Suprapubic skin (tissue), 4 donors: Measurements from ENCODE around the gene TMEM184C. TPM values are rescaled to one million over a fixed set of nuclear protein-coding genes. Genes with fewer than 3 reads are reported as not detected.

Experiments used
- DNase-seq, 2 donors: peaks; one replicate each; pipeline ENCODE4 v3.0.0-alpha.2; 2019; ENCODE audit warnings: low spot score in 2 of 2
- H3K27ac ChIP-seq: fragments of 200-600 bp; sonication (generic); one replicate; pipeline ENCODE4 v1.5.1; 2019
- H3K27me3 ChIP-seq: fragments of 200-600 bp; sonication (generic); one replicate; pipeline ENCODE4 v1.5.1; 2019
- H3K36me3 ChIP-seq: fragments of 200-600 bp; sonication (generic); one replicate; pipeline ENCODE4 v1.5.1; 2019
- H3K4me1 ChIP-seq: fragments of 200-600 bp; sonication (generic); one replicate; pipeline ENCODE4 v1.5.1; 2019
- H3K4me3 ChIP-seq: fragments of 200-600 bp; sonication (generic); one replicate; pipeline ENCODE4 v1.5.1; 2019; ENCODE audit warnings: mild to moderate bottlenecking
- H3K9me3 ChIP-seq: fragments of 200-600 bp; sonication (generic); one replicate; pipeline ENCODE4 v1.5.1; 2019
- EP300 ChIP-seq: sonication (generic); formaldehyde crosslinking; IDR thresholded peaks from one replicate; pipeline ENCODE4 v1.6.1; 2017; ENCODE audit warnings: antibody characterized with exemption
- POLR2A ChIP-seq, 2 donors: fragments of 450-650 bp; IDR thresholded peaks; one replicate each; pipeline ENCODE4 v1.6.1; 2017; ENCODE audit warnings: antibody characterized with exemption in 2 of 2, mild to moderate bottlenecking in 2 of 2, moderate library complexity in 2 of 2
- POLR2AphosphoS5 ChIP-seq, 3 donors: sonication (generic); formaldehyde crosslinking; IDR thresholded peaks; one replicate each; pipeline ENCODE4 v1.6.1; 2017; ENCODE audit warnings: antibody characterized with exemption in 3 of 3
- WGBS: methylation state at CpG from one replicate; pipeline ENCODE4 v1.1.5; 2018; 5-methylcytosine and 5-hydroxymethylcytosine counted together
- total RNA-seq, 4 donors: library from RNA; depleted of rRNA; stranded (reverse); fragments of >200 nt; gene quantifications; one replicate each; pipeline ENCODE4 v1.1.0, GENCODE V29; 2016
- TF ChIP-seq, protein P1 (sequence below), 2 donors: fragments of 200-600 bp in 1 of 2; fragments of 450-650 bp in 1 of 2; sonication (generic) in 1 of 2; IDR thresholded peaks; one replicate each; pipeline ENCODE4 v1.5.1; 2016 to 2019; ENCODE audit warnings: antibody characterized with exemption in 2 of 2, mild to moderate bottlenecking in 1 of 2, moderate library complexity in 1 of 2

Gene TMEM184C
- total RNA-seq, 4 donors from 2014 or later, result 17.1 to 29.8 (median 21.1) TPM

DNA sequence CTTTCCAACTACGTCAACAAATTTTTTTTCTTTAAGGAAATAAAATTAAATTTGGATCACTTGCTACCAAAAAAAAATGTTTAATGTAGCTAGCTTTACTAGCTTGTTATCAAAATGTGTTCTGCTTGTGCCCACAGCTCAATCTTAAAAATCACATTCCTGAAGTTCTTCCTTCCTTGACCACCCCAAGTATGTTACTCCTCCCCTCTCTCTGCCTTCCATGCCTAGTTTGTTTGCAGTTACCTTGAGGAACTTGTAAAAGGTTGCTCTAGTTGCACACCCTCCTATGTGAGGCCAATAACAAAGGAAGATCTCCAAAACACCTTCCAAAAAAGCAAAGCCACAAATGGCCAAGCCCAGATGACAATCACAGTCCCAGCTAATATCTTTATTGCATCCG lies 19.6 kb upstream of the TMEM184C start:
- no peak overlapping the region for H3K27ac ChIP-seq
- WGBS, result 88% methylated on average over 2 of the region's 2 CpGs
- H3K4me1 ChIP-seq, result no peaks in the 10 kb centered on the region
- H3K36me3 ChIP-seq, result no peaks in the 10 kb centered on the region
- DNase-seq, result no peak
- TF ChIP-seq, protein P1, sequence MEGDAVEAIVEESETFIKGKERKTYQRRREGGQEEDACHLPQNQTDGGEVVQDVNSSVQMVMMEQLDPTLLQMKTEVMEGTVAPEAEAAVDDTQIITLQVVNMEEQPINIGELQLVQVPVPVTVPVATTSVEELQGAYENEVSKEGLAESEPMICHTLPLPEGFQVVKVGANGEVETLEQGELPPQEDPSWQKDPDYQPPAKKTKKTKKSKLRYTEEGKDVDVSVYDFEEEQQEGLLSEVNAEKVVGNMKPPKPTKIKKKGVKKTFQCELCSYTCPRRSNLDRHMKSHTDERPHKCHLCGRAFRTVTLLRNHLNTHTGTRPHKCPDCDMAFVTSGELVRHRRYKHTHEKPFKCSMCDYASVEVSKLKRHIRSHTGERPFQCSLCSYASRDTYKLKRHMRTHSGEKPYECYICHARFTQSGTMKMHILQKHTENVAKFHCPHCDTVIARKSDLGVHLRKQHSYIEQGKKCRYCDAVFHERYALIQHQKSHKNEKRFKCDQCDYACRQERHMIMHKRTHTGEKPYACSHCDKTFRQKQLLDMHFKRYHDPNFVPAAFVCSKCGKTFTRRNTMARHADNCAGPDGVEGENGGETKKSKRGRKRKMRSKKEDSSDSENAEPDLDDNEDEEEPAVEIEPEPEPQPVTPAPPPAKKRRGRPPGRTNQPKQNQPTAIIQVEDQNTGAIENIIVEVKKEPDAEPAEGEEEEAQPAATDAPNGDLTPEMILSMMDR (IDR thresholded peaks at IDR 0.05), result no peak
- TF ChIP-seq POLR2AphosphoS5 (IDR thresholded peaks at IDR 0.05) (no peak), POLR2A (IDR thresholded peaks at IDR 0.05) (no peak), EP300 (no peak)
- H3K4me3 ChIP-seq, result no peak overlapping the region
- H3K9me3 ChIP-seq, result no peaks in the 10 kb centered on the region
- H3K27me3 ChIP-seq, result no peaks in the 10 kb centered on the region

DNA sequence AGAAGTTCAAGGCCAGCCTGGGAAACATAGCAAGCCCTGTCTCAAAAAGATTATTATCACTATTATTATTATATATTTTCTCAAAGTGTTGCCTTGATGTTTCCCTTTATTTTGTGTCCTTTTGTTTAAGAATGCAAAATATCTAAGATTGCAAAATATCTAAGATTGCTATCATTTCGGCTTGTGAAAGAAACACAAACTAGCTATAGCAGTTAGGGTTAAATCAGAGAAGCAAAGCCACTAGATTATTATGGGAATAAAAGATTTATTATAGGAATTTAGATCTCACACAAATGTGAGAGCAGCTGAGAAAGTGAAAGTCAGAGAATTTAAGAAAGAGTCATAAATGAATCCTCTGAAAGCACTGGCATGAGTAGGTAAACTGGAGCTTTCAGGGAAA lies 18.0 kb upstream of the TMEM184C start:
- Histone ChIP-seq H3K27me3 (no peaks in the 10 kb centered on the region), H3K9me3 (no peaks in the 10 kb centered on the region), H3K4me3 (no peak overlapping the region), H3K4me1 (no peaks in the 10 kb centered on the region), H3K36me3 (no peaks in the 10 kb centered on the region), H3K27ac (no peak overlapping the region)
- DNase-seq, result no peak
- WGBS, result 91% methylated on average over 1 of the region's 1 CpG
- TF ChIP-seq EP300 (no peak), POLR2AphosphoS5 (IDR thresholded peaks at IDR 0.05) (no peak), POLR2A (IDR thresholded peaks at IDR 0.05) (no peak)
- TF ChIP-seq, protein P1 (IDR thresholded peaks at IDR 0.05), result no peak

DNA sequence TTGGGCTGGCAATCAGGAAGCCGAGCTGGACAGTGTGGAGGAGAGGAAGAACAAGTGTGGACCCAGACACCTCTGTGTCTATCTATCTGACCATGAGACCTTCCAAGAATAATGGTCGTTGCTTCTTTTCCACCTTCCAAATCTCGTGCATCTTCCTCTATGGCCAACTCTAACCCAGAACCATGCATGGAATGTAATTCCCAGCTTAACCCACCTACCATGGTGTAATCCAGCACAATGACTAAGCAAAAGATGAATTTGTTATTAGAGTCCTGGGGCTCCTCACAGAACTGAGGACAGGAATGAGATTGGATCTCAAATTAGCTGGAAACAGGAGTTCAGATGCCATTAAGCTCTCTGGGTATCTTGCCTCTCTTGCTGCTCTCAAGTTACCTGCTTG lies 17.4 kb upstream of the TMEM184C start:
- no peak for DNase-seq
- H3K4me3 ChIP-seq, result no peak overlapping the region
- H3K27ac ChIP-seq, result no peak overlapping the region
- H3K27me3 ChIP-seq, result no peaks in the 10 kb centered on the region
- 78% methylated on average over 3 of the region's 3 CpGs for WGBS
- no peaks in the 10 kb centered on the region for H3K36me3 ChIP-seq
- no peak for TF ChIP-seq POLR2AphosphoS5 (IDR thresholded peaks at IDR 0.05)
- TF ChIP-seq, protein P1 (IDR thresholded peaks at IDR 0.05), result no peak
- no peak for TF ChIP-seq POLR2A (IDR thresholded peaks at IDR 0.05)
- no peak for TF ChIP-seq EP300
- H3K4me1 ChIP-seq, result no peaks in the 10 kb centered on the region
- no peaks in the 10 kb centered on the region for H3K9me3 ChIP-seq

- Histone ChIP-seq H3K36me3 (no peaks in the 10 kb centered on the region), H3K9me3 (no peaks in the 10 kb centered on the region), H3K4me1 (no peaks in the 10 kb centered on the region), H3K27me3 (no peaks in the 10 kb centered on the region), H3K4me3 (no peak overlapping the region), H3K27ac (no peak overlapping the region)
- DNase-seq, result no peak
- TF ChIP-seq POLR2A (IDR thresholded peaks at IDR 0.05) (no peak), POLR2AphosphoS5 (IDR thresholded peaks at IDR 0.05) (no peak), EP300 (no peak)
- TF ChIP-seq, protein P1 (IDR thresholded peaks at IDR 0.05), result no peak
Observed at GRCh38 chr4:147605499-147605898, 11.7 kb upstream of the TMEM184C start.

GRCh38 chr4:147607471-147607870 lies 9.7 kb upstream of the TMEM184C start:
- Histone ChIP-seq H3K27ac (no peak overlapping the region), H3K27me3 (no peaks in the 10 kb centered on the region), H3K36me3 (no peaks in the 10 kb centered on the region), H3K4me1 (no peaks in the 10 kb centered on the region), H3K4me3 (no peak overlapping the region), H3K9me3 (no peaks in the 10 kb centered on the region)
- no peak for DNase-seq
- TF ChIP-seq POLR2AphosphoS5 (IDR thresholded peaks at IDR 0.05), result no peak
- no peak for TF ChIP-seq EP300
- TF ChIP-seq, protein P1 (IDR thresholded peaks at IDR 0.05), result no peak
- no peak for TF ChIP-seq POLR2A (IDR thresholded peaks at IDR 0.05)
- WGBS, result 81% methylated on average over 1 of the region's 1 CpG
